ENCODE results near the gene SV2C. TPM values are rescaled to one million over a fixed set of nuclear protein-coding genes. Genes with fewer than 3 reads are reported as not detected.
"Not testable (repeated sequence)": the region's sequence is repeated elsewhere in the genome, so short reads cannot be mapped to it uniquely, and the experiment has no call there.

SV2C gene
- total RNA-seq, 1 donor from 2014 or later, result under 0.01 TPM

DNA sequence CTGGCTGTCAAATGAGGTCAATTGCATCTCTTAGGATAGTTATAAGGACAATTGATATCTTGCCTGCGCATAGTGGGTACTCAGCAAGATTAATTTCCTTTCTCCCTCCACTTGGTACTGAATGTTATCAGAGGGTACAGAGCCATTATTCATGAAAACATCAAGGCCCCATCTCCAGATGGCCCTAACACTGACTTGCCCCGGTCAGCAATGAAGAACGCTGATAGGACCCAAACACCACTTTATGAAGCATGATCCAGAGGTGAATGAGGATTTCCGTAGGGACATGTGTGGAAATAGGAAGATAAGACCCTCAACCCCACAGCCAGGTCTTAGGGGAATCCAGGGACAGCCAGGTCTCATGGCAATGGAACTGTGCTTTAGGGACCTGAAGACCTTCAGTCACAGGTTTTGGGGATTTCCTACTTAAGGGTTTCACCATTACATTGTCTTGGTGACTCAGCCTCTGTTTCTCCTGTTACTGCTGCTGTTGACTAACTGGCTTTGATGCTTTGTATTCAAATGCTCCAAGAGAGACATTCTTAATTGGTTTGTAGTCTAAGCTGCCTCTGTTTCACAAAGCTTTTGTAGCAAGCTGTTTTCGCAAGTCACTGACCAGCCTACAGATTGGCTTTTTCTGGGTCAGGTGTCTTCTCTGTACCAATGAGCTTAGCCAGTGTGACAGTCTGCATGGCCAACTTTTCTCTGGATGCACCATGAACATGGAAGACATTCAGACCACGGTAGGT is 284.6 kb downstream of the SV2C start:
- H3K4me1 ChIP-seq (ENCODE audit: control insufficient read depth in 3 of 3, insufficient read depth in 3 of 3, low read length in 3 of 3), result no peaks in the 10 kb centered on the region
- no peaks in the 10 kb centered on the region for H3K36me3 ChIP-seq (ENCODE audit: control insufficient read depth in 3 of 3, insufficient read depth in 3 of 3, low read length in 3 of 3)
- no peaks in the 10 kb centered on the region for H3K27me3 ChIP-seq (ENCODE audit: control insufficient read depth in 3 of 3, insufficient read depth in 3 of 3, low read length in 3 of 3)
- H3K9ac ChIP-seq (ENCODE audit: low read depth in 1 of 3, low read length in 3 of 3), result no peak overlapping the region
- H3K27ac ChIP-seq (ENCODE audit: low read depth, low read length), result no peak overlapping the region
- H3K9me3 ChIP-seq (ENCODE audit: control insufficient read depth in 3 of 3, low read length in 3 of 3), result no peaks in the 10 kb centered on the region
- no peak overlapping the region for H3K4me3 ChIP-seq (ENCODE audit: low read length in 3 of 3)

DNA sequence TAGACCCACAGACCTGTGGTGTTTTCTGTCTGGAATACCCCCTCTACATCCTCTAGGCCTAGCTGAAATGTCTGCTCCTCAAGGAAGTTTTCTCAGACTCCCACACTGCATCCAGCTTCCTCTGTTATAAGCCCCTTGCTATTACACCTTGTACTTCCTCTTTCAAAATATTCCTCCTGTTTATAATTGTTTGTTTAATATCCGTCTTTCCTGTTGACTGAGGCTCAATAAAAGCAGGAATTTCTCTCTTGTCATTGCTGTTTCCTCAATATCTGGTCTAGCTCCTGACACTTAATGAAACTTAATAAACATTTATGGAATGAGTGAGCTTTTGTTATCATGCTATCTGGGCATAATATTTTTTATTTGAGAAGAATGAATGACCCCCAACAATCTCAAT is 285.8 kb downstream of the SV2C start:
- Histone ChIP-seq H3K9me3 (ENCODE audit: control insufficient read depth in 3 of 3, low read length in 3 of 3) (no peaks in the 10 kb centered on the region), H3K36me3 (ENCODE audit: control insufficient read depth in 3 of 3, insufficient read depth in 3 of 3, low read length in 3 of 3) (no peaks in the 10 kb centered on the region), H3K4me3 (ENCODE audit: low read length in 3 of 3) (no peak overlapping the region), H3K9ac (ENCODE audit: low read depth in 1 of 3, low read length in 3 of 3) (no peak overlapping the region), H3K27ac (ENCODE audit: low read depth, low read length) (no peak overlapping the region), H3K4me1 (ENCODE audit: control insufficient read depth in 3 of 3, insufficient read depth in 3 of 3, low read length in 3 of 3) (no peaks in the 10 kb centered on the region), H3K27me3 (ENCODE audit: control insufficient read depth in 3 of 3, insufficient read depth in 3 of 3, low read length in 3 of 3) (no peaks in the 10 kb centered on the region)

DNA sequence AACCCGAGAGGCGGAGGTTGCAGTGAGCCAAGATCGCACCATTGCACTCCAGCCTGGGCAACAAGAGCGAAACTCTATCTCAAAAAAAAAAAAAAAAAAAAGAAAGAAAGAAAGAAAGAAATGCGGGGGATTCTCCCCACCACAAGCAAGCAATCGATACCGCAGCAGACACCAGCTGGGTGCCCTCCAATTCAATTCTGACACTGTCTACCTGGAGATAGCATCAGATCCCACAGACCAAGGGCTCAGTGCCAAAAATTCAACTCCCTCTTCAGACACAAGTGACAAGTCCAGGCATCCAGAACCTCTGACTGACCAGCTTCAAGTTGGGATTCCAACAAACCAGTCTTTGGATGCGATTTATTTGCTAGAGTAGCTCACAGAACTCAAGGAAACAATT is 286.5 kb downstream of the SV2C start:
- H3K27ac ChIP-seq (ENCODE audit: low read depth, low read length); H3K27me3 ChIP-seq (ENCODE audit: control insufficient read depth in 3 of 3, insufficient read depth in 3 of 3, low read length in 3 of 3); H3K9ac ChIP-seq (ENCODE audit: low read depth in 1 of 3, low read length in 3 of 3); H3K36me3 ChIP-seq (ENCODE audit: control insufficient read depth in 3 of 3, insufficient read depth in 3 of 3, low read length in 3 of 3); H3K4me3 ChIP-seq (ENCODE audit: low read length in 3 of 3); H3K4me1 ChIP-seq (ENCODE audit: control insufficient read depth in 3 of 3, insufficient read depth in 3 of 3, low read length in 3 of 3); H3K9me3 ChIP-seq (ENCODE audit: control insufficient read depth in 3 of 3, low read length in 3 of 3): not testable (repeated sequence)

GRCh38 chr5:76371960-76372322 is 288.8 kb downstream of the SV2C start:
- Histone ChIP-seq H3K4me3 (ENCODE audit: low read length in 3 of 3) (no peak overlapping the region), H3K36me3 (ENCODE audit: control insufficient read depth in 3 of 3, insufficient read depth in 3 of 3, low read length in 3 of 3) (no peaks in the 10 kb centered on the region), H3K9me3 (ENCODE audit: control insufficient read depth in 3 of 3, low read length in 3 of 3) (no peaks in the 10 kb centered on the region), H3K27ac (ENCODE audit: low read depth, low read length) (no peak overlapping the region), H3K4me1 (ENCODE audit: control insufficient read depth in 3 of 3, insufficient read depth in 3 of 3, low read length in 3 of 3) (no peaks in the 10 kb centered on the region), H3K9ac (ENCODE audit: low read depth in 1 of 3, low read length in 3 of 3) (no peak overlapping the region), H3K27me3 (ENCODE audit: control insufficient read depth in 3 of 3, insufficient read depth in 3 of 3, low read length in 3 of 3) (no peaks in the 10 kb centered on the region)

- Histone ChIP-seq H3K9ac (ENCODE audit: low read depth in 1 of 3, low read length in 3 of 3) (no peak overlapping the region), H3K4me1 (ENCODE audit: control insufficient read depth in 3 of 3, insufficient read depth in 3 of 3, low read length in 3 of 3) (no peaks in the 10 kb centered on the region), H3K27me3 (ENCODE audit: control insufficient read depth in 3 of 3, insufficient read depth in 3 of 3, low read length in 3 of 3) (no peaks in the 10 kb centered on the region), H3K27ac (ENCODE audit: low read depth, low read length) (no peak overlapping the region), H3K36me3 (ENCODE audit: control insufficient read depth in 3 of 3, insufficient read depth in 3 of 3, low read length in 3 of 3) (no peaks in the 10 kb centered on the region), H3K9me3 (ENCODE audit: control insufficient read depth in 3 of 3, low read length in 3 of 3) (no peaks in the 10 kb centered on the region), H3K4me3 (ENCODE audit: low read length in 3 of 3) (no peak overlapping the region)
Observed at GRCh38 chr5:76372323-76373054, 289.3 kb downstream of the SV2C start.

DNA sequence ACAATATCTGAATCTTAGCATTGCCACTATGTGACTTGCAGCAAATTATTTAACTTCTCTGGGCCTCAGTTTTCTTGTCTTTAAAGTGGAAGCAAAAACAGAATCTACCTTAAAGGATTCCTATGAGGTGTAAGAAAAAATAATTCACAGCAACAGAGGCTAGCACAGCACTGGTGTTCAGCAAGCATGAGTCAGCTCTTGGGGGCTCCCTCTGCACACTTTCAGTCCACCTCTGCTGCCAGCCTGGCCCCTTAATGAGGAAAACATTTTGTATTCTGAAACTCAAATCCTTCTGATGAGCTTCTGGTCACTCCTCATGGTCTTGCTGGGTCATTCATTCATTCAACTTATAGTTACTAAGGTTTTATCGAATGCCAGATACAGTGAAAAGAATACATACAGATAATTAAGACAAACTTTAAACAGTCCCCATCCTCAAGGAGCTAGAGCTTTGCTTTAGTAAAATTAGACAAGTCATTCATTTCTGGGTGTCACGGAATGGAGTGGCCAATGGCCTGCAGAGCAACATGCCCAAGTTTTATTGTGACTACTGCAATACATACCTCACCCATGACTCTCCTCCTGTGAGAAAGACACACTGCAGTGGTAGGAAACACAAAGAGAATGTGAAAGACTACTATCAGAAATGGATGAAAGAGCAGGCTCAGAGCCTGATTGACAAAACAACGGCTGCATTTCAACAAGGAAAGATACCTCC is 293.1 kb downstream of the SV2C start:
- Histone ChIP-seq H3K4me1 (ENCODE audit: control insufficient read depth in 3 of 3, insufficient read depth in 3 of 3, low read length in 3 of 3) (no peaks in the 10 kb centered on the region), H3K4me3 (ENCODE audit: low read length in 3 of 3) (no peak overlapping the region), H3K9me3 (ENCODE audit: control insufficient read depth in 3 of 3, low read length in 3 of 3) (no peaks in the 10 kb centered on the region), H3K27me3 (ENCODE audit: control insufficient read depth in 3 of 3, insufficient read depth in 3 of 3, low read length in 3 of 3) (no peaks in the 10 kb centered on the region), H3K36me3 (ENCODE audit: control insufficient read depth in 3 of 3, insufficient read depth in 3 of 3, low read length in 3 of 3) (no peaks in the 10 kb centered on the region), H3K27ac (ENCODE audit: low read depth, low read length) (no peak overlapping the region), H3K9ac (ENCODE audit: low read depth in 1 of 3, low read length in 3 of 3) (no peak overlapping the region)

DNA sequence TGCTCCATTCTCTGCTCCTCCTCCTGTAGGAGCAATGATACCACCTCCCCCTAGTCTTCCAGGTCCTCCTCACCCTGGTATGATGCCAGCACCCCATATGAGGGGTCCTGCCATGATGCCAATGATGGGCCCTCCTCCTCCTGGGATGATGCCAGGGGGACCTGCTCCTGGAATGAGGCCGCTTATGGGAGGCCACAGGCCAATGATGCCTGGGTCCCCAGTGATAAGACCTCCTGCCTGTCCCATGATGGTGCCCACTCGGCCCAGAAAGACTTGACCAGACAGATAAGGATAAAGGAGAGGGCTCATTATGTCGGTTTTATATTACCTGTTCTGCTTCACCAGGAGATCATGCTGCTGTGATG is 293.7 kb downstream of the SV2C start:
- no peaks in the 10 kb centered on the region for H3K27me3 ChIP-seq (ENCODE audit: control insufficient read depth in 3 of 3, insufficient read depth in 3 of 3, low read length in 3 of 3)
- H3K4me1 ChIP-seq (ENCODE audit: control insufficient read depth in 3 of 3, insufficient read depth in 3 of 3, low read length in 3 of 3), result no peaks in the 10 kb centered on the region
- H3K36me3 ChIP-seq (ENCODE audit: control insufficient read depth in 3 of 3, insufficient read depth in 3 of 3, low read length in 3 of 3), result no peaks in the 10 kb centered on the region
- no peak overlapping the region for H3K27ac ChIP-seq (ENCODE audit: low read depth, low read length)
- H3K4me3 ChIP-seq (ENCODE audit: low read length in 3 of 3), result no peak overlapping the region
- H3K9ac ChIP-seq (ENCODE audit: low read depth in 1 of 3, low read length in 3 of 3), result no peak overlapping the region
- H3K9me3 ChIP-seq (ENCODE audit: control insufficient read depth in 3 of 3, low read length in 3 of 3), result no peaks in the 10 kb centered on the region

DNA sequence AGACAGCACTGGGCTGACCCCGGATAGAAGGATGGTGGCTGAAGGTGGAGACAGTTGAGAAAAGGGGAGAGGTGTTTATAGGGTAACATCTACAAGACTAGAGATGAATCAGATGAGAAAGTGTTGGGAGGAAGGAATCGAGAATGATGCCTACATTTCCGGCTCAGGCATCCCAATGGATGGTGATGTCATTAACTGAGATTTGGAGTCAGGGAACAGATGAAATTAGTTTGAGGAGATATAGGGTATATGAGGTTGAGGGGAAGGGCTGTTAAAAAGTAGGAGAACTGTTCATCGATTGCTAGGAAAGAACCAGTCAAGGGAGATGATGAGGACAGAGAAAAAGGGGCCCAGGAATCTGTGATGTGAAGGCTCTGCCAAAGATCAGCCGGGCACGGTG is 295.2 kb downstream of the SV2C start:
- Histone ChIP-seq H3K4me1 (ENCODE audit: control insufficient read depth in 3 of 3, insufficient read depth in 3 of 3, low read length in 3 of 3) (no peaks in the 10 kb centered on the region), H3K9me3 (ENCODE audit: control insufficient read depth in 3 of 3, low read length in 3 of 3) (no peaks in the 10 kb centered on the region), H3K36me3 (ENCODE audit: control insufficient read depth in 3 of 3, insufficient read depth in 3 of 3, low read length in 3 of 3) (no peaks in the 10 kb centered on the region), H3K9ac (ENCODE audit: low read depth in 1 of 3, low read length in 3 of 3) (no peak overlapping the region), H3K27me3 (ENCODE audit: control insufficient read depth in 3 of 3, insufficient read depth in 3 of 3, low read length in 3 of 3) (no peaks in the 10 kb centered on the region), H3K27ac (ENCODE audit: low read depth, low read length) (no peak overlapping the region), H3K4me3 (ENCODE audit: low read length in 3 of 3) (no peak overlapping the region)

- Histone ChIP-seq H3K27me3 (ENCODE audit: control insufficient read depth in 3 of 3, insufficient read depth in 3 of 3, low read length in 3 of 3) (no peaks in the 10 kb centered on the region), H3K9me3 (ENCODE audit: control insufficient read depth in 3 of 3, low read length in 3 of 3) (no peaks in the 10 kb centered on the region), H3K27ac (ENCODE audit: low read depth, low read length) (no peak overlapping the region), H3K36me3 (ENCODE audit: control insufficient read depth in 3 of 3, insufficient read depth in 3 of 3, low read length in 3 of 3) (no peaks in the 10 kb centered on the region), H3K9ac (ENCODE audit: low read depth in 1 of 3, low read length in 3 of 3) (no peak overlapping the region), H3K4me3 (ENCODE audit: low read length in 3 of 3) (no peak overlapping the region), H3K4me1 (ENCODE audit: control insufficient read depth in 3 of 3, insufficient read depth in 3 of 3, low read length in 3 of 3) (no peaks in the 10 kb centered on the region)
Observed at GRCh38 chr5:76379316-76379715, 296.1 kb downstream of the SV2C start.

- Histone ChIP-seq H3K9me3 (ENCODE audit: control insufficient read depth in 3 of 3, low read length in 3 of 3) (no peaks in the 10 kb centered on the region), H3K4me1 (ENCODE audit: control insufficient read depth in 3 of 3, insufficient read depth in 3 of 3, low read length in 3 of 3) (no peaks in the 10 kb centered on the region), H3K36me3 (ENCODE audit: control insufficient read depth in 3 of 3, insufficient read depth in 3 of 3, low read length in 3 of 3) (no peaks in the 10 kb centered on the region), H3K27ac (ENCODE audit: low read depth, low read length) (no peak overlapping the region), H3K4me3 (ENCODE audit: low read length in 3 of 3) (no peak overlapping the region), H3K27me3 (ENCODE audit: control insufficient read depth in 3 of 3, insufficient read depth in 3 of 3, low read length in 3 of 3) (no peaks in the 10 kb centered on the region), H3K9ac (ENCODE audit: low read depth in 1 of 3, low read length in 3 of 3) (no peak overlapping the region)
Observed at GRCh38 chr5:76379855-76380254, 296.7 kb downstream of the SV2C start.
